GM21737 (cell line): ENCODE results near the gene C2CD3.

Experiments used
- ATAC-seq: cut with Tn5 transposase; IDR thresholded peaks from one replicate; pipeline ENCODE4 v1.9.1; 2021; ENCODE audit warnings: mild to moderate bottlenecking, moderate library complexity; ENCODE audit not compliant: unreplicated experiment

The C2CD3 gene

DNA sequence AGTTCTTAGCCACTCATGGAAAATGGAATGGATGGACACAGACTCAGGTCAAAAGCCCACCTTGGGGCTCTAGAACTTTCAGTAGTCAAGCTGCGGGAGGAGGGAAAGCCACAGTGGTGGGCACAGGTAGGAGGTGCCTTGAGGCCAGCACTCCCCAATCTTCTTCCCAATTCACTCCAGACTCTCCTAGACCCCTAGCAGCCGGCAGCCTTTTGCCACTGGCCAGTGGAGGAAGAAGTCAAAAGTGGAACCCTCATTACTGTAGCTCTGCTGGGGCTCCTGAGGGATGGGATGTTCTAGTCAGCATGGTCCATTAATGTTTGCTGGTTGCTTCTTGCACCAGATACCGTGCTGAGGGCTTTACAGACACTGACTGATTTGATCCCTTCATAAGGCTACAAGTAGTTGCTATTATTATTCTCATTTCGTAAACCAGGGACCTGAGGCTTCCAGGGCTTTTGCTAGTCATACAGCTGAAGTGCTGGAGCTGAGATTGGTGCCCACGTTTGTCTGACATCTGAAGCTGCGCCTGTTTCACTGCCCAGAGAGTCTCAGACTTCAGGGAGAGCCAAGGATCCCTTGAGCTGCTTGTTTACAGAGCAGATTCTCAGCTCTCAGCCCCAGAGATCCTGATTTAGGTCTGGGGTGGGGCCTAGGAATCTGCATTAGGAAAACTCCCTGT lies 163.0 kb downstream of the C2CD3 start:
- ATAC-seq, result no peak

DNA sequence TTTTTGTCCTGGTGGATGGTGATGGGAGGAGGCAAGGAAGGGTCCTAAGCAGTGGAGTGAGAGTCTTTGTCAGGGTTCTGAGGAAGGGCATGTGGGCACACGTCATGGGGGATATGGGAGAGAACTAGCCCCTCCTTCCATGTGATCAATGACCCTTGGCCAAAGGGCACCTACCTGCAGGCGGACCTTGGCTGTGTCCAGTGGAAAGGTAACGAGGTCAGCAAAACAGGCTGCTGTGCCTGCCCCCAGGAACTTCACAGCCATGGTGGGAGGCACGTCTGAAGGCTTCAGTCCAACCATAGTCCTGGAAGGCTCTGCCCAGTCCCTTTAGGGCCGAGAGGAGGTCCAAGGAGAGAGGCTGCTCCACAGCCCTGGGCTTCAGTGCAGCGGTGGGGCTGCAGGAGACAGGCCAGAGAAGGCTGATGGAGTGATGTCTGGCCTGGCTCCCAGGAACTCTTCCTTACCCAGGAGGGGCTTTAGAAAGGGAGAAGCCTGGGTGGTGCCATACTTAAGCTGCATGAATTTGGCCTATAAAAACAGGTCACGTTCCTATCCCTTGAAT lies 164.0 kb downstream of the C2CD3 start:
- no peak for ATAC-seq

DNA sequence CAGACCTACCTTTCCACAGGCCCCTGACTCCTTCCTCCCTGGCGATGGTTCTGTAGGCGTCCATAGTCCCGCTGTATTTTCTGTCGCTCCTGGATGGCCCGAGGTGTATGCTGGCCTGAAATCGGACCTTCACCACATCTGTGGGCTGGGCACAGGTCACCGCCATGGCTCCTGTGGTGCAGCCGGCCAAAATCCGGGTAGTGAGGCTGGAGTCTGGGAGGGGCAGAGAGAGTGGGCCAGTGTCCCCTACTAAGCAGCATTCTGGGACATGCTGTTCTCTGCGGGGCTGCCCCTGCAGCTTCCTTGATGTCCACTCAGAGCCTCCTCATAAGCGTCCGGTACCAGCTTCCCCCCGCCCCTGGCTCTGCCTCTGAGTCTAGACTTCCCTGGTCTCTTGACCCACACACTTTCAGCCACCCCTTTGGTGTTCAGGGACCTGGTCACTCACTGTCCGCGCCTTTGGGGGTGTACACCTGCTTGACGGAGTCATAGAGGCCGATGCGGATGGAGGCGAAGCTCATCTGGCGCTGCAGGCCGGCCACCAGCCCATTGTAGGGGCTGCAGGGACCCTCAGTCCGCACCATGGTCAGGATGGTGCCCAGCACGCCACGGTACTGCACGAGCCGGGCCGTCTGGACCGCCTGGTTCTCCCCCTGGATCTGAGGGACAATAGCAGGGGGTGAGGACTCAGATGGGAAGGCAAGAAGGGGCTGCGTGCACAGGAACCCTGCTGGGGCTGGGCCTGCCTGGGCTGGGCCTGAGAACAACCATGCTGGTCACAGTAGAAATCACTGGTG lies 164.9 kb downstream of the C2CD3 start:
- ATAC-seq, result no peak

DNA sequence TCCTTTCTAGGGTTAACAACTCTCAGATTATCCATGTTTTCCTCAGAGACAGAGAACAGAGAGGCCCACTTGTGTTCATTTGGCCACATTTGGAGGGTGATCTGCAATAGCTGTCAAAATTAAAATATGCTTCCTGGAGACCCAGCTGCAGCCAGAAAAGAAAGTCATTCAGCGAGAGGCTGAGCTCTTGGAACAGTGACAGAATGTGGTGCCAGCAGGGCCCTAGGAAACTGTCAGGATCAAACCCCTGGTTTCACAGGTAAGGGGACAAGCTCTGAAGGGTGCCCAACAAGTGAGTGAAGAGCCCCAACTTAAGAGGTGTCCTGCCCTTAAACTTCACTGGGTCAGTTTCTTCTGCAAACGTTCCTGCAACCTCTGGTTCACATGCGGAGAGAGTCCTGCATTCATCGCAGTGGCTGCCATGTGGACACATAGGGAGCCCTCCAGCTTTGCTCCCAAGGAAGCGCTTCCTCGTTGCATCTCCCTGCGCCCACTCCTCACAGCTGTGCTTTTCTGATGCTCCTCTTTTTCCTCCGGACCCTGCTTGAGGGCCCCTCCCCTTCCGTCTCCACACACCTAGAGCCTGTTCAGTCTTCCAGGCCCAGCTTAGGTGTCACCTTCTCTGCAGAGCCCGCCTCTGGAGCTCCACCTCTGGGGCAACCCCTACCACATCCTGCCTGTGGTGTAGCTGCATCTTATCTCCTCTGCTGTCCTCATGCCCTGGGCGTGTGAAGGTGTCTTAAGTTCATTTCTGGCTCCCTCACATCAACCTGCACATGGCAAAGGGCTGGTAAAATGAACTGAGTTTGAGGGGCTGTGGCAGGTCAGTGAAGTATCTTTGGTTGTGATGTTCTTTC lies 165.8 kb downstream of the C2CD3 start:
- peak; percentile 54 for ATAC-seq

- no peak for ATAC-seq
Measured at GRCh38 chr11:74004046-74004695, 166.6 kb downstream of the C2CD3 start.

- no peak for ATAC-seq
Measured at GRCh38 chr11:74002832-74003231, 168.0 kb downstream of the C2CD3 start.

DNA sequence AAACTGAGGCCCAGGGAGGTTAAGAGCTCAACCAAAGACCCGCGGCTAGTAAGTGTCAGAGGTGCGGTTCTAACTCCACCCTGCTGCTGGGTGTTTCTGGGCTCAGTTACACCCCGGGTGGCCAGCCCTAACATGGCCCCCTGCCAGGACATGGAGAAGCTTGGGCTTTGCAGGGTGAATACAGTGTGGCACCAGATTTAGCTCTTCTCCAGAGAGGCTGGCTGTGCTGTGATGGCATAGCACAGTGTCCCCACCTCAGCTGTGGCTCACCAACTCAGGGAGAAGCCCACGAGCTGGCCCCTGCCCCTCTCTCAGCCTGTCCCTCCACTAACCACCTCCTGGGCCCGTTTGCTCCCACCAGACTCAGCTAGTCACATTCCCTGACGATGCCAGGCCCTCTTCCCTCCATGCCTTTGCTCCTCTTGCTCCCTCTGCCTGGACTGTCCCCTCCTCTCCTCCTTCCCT lies 168.9 kb downstream of the C2CD3 start:
- no peak for ATAC-seq

DNA sequence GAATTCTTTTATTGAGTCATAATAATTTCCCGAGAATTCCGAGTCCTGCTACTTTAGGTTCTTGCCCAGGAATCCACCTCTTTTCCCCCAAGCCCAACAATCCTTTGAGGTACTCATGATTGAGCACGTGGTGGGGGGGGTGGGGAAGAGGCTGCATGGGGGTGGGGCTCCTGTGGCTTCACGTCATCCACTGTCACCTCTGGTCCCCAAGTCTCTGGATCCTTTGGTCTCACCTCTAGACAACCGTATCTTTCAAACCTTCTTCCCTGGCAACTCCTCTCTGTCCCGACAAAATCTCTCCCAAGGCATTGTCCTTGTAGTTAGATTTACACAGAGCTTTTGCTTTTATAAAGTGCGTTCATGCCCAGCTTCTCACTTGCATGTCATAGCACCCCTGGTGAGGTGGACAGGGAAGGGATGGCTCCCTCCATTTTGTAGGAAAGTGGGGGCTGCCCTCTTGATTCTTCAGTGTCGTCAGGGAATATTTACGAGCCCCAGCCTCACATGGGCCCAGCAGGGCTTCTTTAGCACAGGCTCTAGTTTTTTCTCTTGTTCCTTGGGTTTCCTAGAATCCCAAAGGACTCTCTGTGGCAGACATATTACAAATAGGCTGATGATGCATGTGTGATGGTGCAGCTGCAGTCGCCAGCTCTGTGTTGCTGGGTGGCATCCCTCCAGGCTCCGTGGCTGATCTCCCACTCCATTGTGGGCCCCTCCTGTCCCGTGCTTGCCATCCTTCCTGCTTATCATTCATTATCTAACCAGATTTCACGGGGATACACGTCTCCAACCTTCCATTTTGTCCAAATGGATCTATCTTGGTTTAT lies 170.3 kb downstream of the C2CD3 start:
- no peak for ATAC-seq

DNA sequence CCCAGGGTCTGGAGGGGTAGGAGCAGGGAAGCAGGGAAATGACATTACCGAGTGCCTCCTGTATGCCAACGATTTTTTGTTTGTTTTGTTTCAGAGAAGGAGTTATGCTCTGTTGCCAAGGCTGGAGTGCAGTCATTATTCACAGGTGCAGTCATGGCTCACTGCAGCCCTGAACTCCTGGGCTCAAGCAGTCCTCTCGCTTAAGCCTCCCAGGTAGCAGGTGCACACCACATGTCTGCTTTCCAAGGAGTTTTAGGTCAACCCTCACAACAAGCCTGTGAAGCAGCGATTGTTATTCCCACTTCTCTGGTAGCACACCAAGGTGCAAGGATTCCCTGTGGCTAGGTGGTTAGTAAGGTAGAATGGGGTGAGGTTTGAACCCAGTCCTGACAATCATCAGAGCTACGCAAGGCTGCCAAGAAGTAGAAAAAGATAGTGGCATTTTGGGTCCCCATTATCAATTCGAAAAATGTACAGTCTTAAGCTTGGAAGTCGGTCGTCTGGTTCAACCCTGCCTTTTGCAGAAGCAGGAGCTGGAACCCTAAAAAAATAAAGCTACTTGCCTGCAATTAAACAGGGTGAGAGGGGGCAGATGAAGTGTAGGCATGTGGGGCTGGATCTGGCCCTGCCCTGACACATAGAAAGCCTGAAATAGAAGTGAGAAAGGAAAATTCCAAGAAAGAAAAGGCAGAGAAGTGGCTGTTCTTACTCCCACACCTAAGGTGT lies 171.1 kb downstream of the C2CD3 start:
- ATAC-seq, result no peak

DNA sequence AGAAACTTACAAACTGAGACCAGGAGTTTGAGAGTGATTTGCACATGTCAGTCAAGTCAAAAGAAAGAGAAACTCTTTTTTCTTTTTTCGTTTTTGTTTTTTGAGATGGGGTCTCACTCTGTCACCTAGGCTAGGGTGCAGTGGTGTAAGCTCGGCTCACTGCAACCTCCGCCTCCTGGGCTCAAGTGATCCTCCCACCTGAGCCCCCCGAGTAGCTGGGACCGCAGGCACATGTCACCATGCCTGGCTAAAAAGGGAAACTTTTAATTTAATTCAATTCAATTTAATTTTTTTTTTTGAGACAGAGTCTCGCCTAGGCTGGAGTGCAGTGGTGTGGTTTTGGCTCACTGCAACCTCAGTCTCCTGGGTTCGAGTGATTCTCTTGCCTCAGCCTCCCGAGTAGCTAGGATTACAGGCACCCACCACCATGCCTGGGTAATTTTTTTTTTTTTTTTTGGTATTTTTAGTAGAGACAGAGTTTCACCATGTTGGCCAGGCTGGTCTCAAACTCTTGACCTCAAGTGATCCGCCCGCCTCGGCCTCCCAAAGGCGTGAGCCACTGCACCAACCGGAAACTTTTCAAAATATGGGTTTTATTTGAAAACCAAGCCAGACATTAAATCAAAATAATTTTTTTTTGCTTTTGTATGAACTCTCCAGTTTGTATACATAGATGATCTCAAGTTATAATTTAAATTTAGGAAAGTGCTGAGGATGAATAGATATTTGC lies 171.8 kb downstream of the C2CD3 start:
- ATAC-seq, result no peak

- no peak for ATAC-seq
Measured at GRCh38 chr11:73997120-73997770, 173.6 kb downstream of the C2CD3 start.

- no peak for ATAC-seq
Measured at GRCh38 chr11:73996161-73996747, 174.5 kb downstream of the C2CD3 start.

DNA sequence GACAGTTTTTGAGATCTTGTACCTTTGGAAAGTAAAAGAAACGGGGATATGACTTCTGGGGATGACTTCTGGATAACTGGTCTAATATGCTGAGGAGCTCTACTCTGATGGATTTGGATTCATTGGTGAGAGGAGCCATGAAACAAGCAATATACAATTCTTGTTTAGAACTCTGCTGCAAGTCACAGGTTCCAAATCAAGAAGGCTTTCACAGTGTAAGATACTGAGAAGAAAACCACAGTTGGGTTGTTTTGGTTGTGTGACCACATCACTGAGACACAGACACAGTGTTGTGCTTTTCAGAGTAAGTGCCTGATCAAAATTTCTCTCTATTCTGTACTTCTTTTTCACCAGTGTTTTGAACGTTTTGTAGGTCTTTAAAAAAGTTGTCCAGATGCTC lies 175.1 kb downstream of the C2CD3 start:
- no peak for ATAC-seq

DNA sequence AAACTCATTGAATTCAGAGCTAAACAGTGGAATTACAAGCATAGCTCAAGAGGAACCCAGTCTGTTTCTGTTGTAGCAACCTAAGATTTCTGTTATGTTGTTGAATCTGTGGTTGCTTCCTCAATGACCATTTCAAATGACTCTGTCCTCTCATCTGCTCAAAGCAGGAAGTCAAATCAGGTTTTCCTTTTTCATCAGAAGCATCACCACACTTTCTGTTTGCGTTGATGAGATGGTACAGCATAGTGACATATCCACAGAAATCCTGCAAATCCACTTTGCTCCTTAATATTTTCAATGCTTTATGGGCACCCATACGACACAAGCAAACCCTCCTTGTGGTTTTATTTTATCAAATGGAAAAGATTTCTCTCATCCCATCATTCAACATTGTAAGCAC lies 175.6 kb downstream of the C2CD3 start:
- peak; percentile 53 for ATAC-seq

GRCh38 chr11:73991471-73992006 lies 179.3 kb downstream of the C2CD3 start:
- no peak for ATAC-seq

DNA sequence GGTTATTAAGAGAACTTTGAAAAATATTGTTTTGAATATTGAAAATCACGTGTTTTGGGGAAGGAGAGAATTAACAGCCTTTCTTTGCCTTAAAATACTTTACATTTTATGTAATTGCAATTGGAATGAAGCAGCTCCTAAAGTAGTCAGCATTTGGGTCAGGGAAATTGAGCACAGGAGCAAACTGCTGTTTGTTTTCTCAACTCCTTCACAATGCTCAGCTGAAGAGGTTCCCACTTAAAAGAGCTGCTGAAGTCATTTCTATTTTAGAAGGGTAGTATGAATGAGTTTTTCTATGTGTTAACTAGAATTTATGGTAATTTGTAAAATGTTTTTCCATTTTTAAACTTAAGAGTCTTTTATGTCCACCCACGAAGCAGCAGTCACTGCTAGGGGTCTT lies 180.1 kb downstream of the C2CD3 start:
- no peak for ATAC-seq

- ATAC-seq, result no peak
Measured at GRCh38 chr11:73989156-73989555, 181.6 kb downstream of the C2CD3 start.
